Measurements from ENCODE around the gene PTPN11.
"Not testable (repeated sequence)": the region's sequence is repeated elsewhere in the genome, so short reads cannot be mapped to it uniquely, and the experiment has no call there.

GRCh38 chr12:112389922-112390654 is 28.7 kb upstream of the PTPN11 start:
- not testable (repeated sequence) for TF ChIP-seq EP300, CTCF (IDR thresholded peaks at IDR 0.05)
